WERI-Rb-1 (cell line): ENCODE data around the gene CCNYL1.

Experiments
- DNase-seq: peaks from one replicate; pipeline ENCODE4 v3.0.0-alpha.2; 2020
- H3K27ac ChIP-seq: fragments of 250-450 bp; sonication (Bioruptor Pico); 2 replicates; pipeline ENCODE4 v1.5.1; 2020; ENCODE audit warnings: mild to moderate bottlenecking, moderate library complexity
- H3K27me3 ChIP-seq: fragments of 250-450 bp; sonication (Bioruptor Pico); 2 replicates; pipeline ENCODE4 v1.5.1; 2021; ENCODE audit warnings: mild to moderate bottlenecking, low read depth, moderate library complexity; ENCODE audit not compliant: insufficient read depth, severe bottlenecking
- H3K36me3 ChIP-seq: fragments of 250-450 bp; sonication (Bioruptor Pico); 2 replicates; pipeline ENCODE4 v1.5.1; 2020; ENCODE audit warnings: mild to moderate bottlenecking, moderate library complexity
- H3K4me3 ChIP-seq: 2 replicates; pipeline ENCODE4 v1.5.1; 2011; ENCODE audit warnings: low read depth, mild to moderate bottlenecking, control low read depth, low read length
- H3K9me3 ChIP-seq: fragments of 250-450 bp; sonication (Bioruptor Pico); 2 replicates; pipeline ENCODE4 v1.5.1; 2021; ENCODE audit warnings: mild to moderate bottlenecking, moderate library complexity; ENCODE audit not compliant: severe bottlenecking
- CTCF ChIP-seq: IDR thresholded peaks from 2 replicates; pipeline ENCODE4 v1.5.1; 2011; ENCODE audit warnings: low read depth, mild to moderate bottlenecking, control low read depth, inconsistent platforms, low read length

The CCNYL1 gene

GRCh38 chr2:207791579-207792243, 80.3 kb downstream of the CCNYL1 start:
- no peaks in the 10 kb centered on the region for H3K9me3 ChIP-seq
- H3K27me3 ChIP-seq: no peaks in the 10 kb centered on the region
- no peak overlapping the region for H3K27ac ChIP-seq
- no peaks in the 10 kb centered on the region for H3K36me3 ChIP-seq
- no peak for TF ChIP-seq CTCF
- DNase-seq: no peak
- no peak overlapping the region for H3K4me3 ChIP-seq

GRCh38 chr2:207792244-207792785, 80.9 kb downstream of the CCNYL1 start:
- Histone ChIP-seq H3K4me3 (no peak overlapping the region), H3K27me3 (no peaks in the 10 kb centered on the region), H3K9me3 (no peaks in the 10 kb centered on the region), H3K27ac (no peak overlapping the region), H3K36me3 (no peaks in the 10 kb centered on the region)
- DNase-seq: no peak
- no peak for TF ChIP-seq CTCF

- Histone ChIP-seq H3K4me3 (no peak overlapping the region), H3K36me3 (no peaks in the 10 kb centered on the region), H3K27me3 (no peaks in the 10 kb centered on the region), H3K9me3 (no peaks in the 10 kb centered on the region), H3K27ac (peak overlapping the region; percentile 60)
- no peak for TF ChIP-seq CTCF
- DNase-seq: peak; percentile 33
These were observed 85.3 kb downstream of the CCNYL1 start for GRCh38 chr2:207796585-207797350.

- no peak overlapping the region for H3K27ac ChIP-seq
- no peaks in the 10 kb centered on the region for H3K27me3 ChIP-seq
- no peaks in the 10 kb centered on the region for H3K36me3 ChIP-seq
- H3K4me3 ChIP-seq: no peak overlapping the region
- TF ChIP-seq CTCF: no peak
- DNase-seq: no peak
- no peaks in the 10 kb centered on the region for H3K9me3 ChIP-seq
These were observed 89.8 kb downstream of the CCNYL1 start for GRCh38 chr2:207801259-207801658.

GRCh38 chr2:207802650-207803049, 91.2 kb downstream of the CCNYL1 start:
- Histone ChIP-seq H3K4me3 (no peak overlapping the region), H3K27me3 (no peaks in the 10 kb centered on the region), H3K9me3 (no peaks in the 10 kb centered on the region), H3K36me3 (no peaks in the 10 kb centered on the region), H3K27ac (no peak overlapping the region)
- no peak for DNase-seq
- TF ChIP-seq CTCF: no peak
